Skeletal muscle cell (primary cell): Measurements from ENCODE around the gene DGKB.

Experiments
- DNase-seq: peaks from one replicate; pipeline ENCODE4 v3.0.0-alpha.2; 2010; ENCODE audit warnings: low read depth
- H3K4me3 ChIP-seq: 2 replicates; pipeline ENCODE4 v1.5.1; 2011; ENCODE audit warnings: low read depth, mild to moderate bottlenecking, control low read depth, low read length, moderate library complexity

DGKB gene

GRCh38 chr7:14137676-14138075, 764.9 kb downstream of the DGKB start:
- H3K4me3 ChIP-seq, result no peak overlapping the region
- DNase-seq, result no peak

GRCh38 chr7:14133752-14134151, 768.8 kb downstream of the DGKB start:
- no peak for DNase-seq
- no peak overlapping the region for H3K4me3 ChIP-seq

- DNase-seq, result no peak
- H3K4me3 ChIP-seq, result no peak overlapping the region
Measured at GRCh38 chr7:14125998-14126397, 776.6 kb downstream of the DGKB start.

GRCh38 chr7:14124716-14125115, 777.8 kb downstream of the DGKB start:
- no peak overlapping the region for H3K4me3 ChIP-seq
- no peak for DNase-seq

GRCh38 chr7:14123923-14124322, 778.6 kb downstream of the DGKB start:
- no peak overlapping the region for H3K4me3 ChIP-seq
- DNase-seq, result no peak

GRCh38 chr7:14115701-14116100, 786.9 kb downstream of the DGKB start:
- no peak for DNase-seq
- H3K4me3 ChIP-seq, result no peak overlapping the region

- H3K4me3 ChIP-seq, result no peak overlapping the region
Measured at GRCh38 chr7:14104861-14105260, 797.7 kb downstream of the DGKB start.

GRCh38 chr7:14096159-14096558, 806.4 kb downstream of the DGKB start:
- DNase-seq, result no peak
- no peak overlapping the region for H3K4me3 ChIP-seq

More at GRCh38 chr7:14104861-14105260, 797.7 kb downstream of the DGKB start:
- no peak for DNase-seq

- H3K4me3 ChIP-seq, result no peak overlapping the region
- DNase-seq, result peak; percentile 8
Measured at GRCh38 chr7:14095233-14095950, 807.2 kb downstream of the DGKB start.
